ENCODE measurements around the gene AK9.

DNA sequence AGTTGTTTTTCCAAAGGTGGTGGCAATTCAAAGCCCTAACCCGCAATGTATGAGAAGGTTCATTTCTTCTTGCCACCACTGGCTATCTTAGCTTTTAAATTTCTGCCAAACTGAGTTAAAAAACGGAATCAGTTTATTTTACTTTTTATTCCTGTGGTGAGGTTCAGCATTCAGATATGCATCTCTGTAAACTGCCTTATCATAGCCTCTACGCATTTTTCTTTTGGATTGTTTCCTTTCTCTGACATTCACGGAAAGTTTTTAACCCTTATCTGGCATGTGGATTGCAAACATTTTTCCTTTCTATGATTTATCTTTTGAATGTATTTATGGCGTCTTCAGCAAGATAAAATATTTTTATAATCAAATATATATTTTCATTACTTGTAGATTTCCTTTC lies 37.7 kb downstream of the AK9 start:
- TF ChIP-seq JUND (IDR thresholded peaks at IDR 0.05; ENCODE audit: low read length) (no peak), RNF2 (IDR thresholded peaks at IDR 0.05; ENCODE audit: borderline replicate concordance, low read depth, low read length, missing control alignments, poor library complexity, severe bottlenecking) (no peak), TEAD4 (IDR thresholded peaks at IDR 0.05; ENCODE audit: low read depth, low read length) (no peak), POLR2AphosphoS5 (IDR thresholded peaks at IDR 0.05; ENCODE audit: low read depth, low read length) (no peak), POLR2A (IDR thresholded peaks at IDR 0.05; ENCODE audit: control extremely low read depth in 1 of 2, low read depth in 2 of 2, low read length in 2 of 2) (no peak), YY1 (IDR thresholded peaks at IDR 0.05; ENCODE audit: low read depth, low read length) (no peak), SRF (IDR thresholded peaks at IDR 0.05; ENCODE audit: low read depth, low read length) (no peak), SIN3A (conservative IDR thresholded peaks at IDR 0.05 in 1 of 2, IDR thresholded peaks at IDR 0.05 in 1 of 2; ENCODE audit: low read depth in 1 of 2, low read length in 2 of 2) (no peak), RFX5 (IDR thresholded peaks at IDR 0.05; ENCODE audit: borderline replicate concordance, low read depth, low read length) (no peak)
- TF ChIP-seq, protein P1, sequence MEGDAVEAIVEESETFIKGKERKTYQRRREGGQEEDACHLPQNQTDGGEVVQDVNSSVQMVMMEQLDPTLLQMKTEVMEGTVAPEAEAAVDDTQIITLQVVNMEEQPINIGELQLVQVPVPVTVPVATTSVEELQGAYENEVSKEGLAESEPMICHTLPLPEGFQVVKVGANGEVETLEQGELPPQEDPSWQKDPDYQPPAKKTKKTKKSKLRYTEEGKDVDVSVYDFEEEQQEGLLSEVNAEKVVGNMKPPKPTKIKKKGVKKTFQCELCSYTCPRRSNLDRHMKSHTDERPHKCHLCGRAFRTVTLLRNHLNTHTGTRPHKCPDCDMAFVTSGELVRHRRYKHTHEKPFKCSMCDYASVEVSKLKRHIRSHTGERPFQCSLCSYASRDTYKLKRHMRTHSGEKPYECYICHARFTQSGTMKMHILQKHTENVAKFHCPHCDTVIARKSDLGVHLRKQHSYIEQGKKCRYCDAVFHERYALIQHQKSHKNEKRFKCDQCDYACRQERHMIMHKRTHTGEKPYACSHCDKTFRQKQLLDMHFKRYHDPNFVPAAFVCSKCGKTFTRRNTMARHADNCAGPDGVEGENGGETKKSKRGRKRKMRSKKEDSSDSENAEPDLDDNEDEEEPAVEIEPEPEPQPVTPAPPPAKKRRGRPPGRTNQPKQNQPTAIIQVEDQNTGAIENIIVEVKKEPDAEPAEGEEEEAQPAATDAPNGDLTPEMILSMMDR (IDR thresholded peaks at IDR 0.05; ENCODE audit: control extremely low read depth in 1 of 3, insufficient read depth in 1 of 3, low read depth in 1 of 3, low read length in 3 of 3), result no peak
